Measurements from ENCODE around the gene GRK5.

DNA sequence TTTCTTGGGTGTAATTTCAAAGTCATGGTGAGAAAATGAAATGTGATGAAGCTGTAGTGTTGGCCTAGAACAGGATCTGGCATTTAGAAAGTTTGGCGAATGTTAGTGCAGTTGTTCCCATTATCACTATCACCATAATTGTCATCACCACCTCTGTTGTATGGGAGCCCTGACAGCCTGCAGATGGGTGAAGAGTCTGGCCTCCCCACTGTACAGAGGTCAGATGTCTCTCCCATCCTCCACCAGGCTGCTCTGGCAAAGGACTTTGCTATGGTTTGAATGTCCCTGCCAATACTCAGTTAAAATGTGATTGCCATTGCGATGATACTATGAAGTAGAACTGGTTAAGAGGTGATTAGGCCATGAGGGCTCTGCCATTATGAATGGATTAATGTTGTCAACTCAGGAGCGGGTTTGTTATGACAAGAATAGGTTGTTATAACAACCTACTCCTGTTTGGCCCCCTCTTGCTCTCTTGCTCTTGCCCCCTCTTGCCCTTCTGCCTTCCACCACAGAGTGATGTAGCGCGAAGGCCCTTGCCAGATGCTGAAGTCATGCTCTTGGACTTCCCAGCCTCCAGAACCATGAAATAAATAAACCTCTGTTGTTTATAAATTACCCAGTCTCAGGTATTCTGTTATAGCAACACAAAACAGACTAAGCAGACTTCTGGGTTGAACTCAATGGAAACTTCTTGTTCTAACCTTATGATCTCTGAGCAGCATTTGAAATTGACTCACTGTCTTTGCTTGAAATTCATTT is 90.0 kb downstream of the GRK5 start:
- TF ChIP-seq, protein P1, sequence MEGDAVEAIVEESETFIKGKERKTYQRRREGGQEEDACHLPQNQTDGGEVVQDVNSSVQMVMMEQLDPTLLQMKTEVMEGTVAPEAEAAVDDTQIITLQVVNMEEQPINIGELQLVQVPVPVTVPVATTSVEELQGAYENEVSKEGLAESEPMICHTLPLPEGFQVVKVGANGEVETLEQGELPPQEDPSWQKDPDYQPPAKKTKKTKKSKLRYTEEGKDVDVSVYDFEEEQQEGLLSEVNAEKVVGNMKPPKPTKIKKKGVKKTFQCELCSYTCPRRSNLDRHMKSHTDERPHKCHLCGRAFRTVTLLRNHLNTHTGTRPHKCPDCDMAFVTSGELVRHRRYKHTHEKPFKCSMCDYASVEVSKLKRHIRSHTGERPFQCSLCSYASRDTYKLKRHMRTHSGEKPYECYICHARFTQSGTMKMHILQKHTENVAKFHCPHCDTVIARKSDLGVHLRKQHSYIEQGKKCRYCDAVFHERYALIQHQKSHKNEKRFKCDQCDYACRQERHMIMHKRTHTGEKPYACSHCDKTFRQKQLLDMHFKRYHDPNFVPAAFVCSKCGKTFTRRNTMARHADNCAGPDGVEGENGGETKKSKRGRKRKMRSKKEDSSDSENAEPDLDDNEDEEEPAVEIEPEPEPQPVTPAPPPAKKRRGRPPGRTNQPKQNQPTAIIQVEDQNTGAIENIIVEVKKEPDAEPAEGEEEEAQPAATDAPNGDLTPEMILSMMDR (IDR thresholded peaks at IDR 0.05; ENCODE audit: borderline replicate concordance, extremely low read depth, low read length, poor library complexity, severe bottlenecking), result no peak
- TF ChIP-seq EZH2 (IDR thresholded peaks at IDR 0.05; ENCODE audit: borderline replicate concordance, low read depth, low read length, severe bottlenecking), result no peak
